ENCODE results near the gene MRPL49.
A peak's percentile ranks its signal among the peaks of the same experiment; 100 is the strongest.

Gene MRPL49

GRCh38 chr11:65121865-65122696, at the start of gene MRPL49, which contains the start of gene FAU:
TSS of gene MRPL49 (plus strand) at chr11:65122321. CDS start at chr11:65122347, 26 bp downstream.
TSS of gene FAU (minus strand) at chr11:65122134. CDS start at chr11:65121813, 321 bp downstream.
- peak; percentile 99 for DNase-seq

GRCh38 chr11:65072631-65072966, 49.5 kb upstream of the MRPL49 start:
- no peak for DNase-seq

- DNase-seq: no peak
Observed at GRCh38 chr11:65077451-65077850, 44.7 kb upstream of the MRPL49 start.

- DNase-seq: peak; percentile 66
Observed at GRCh38 chr11:65078151-65078550, 44.0 kb upstream of the MRPL49 start.

GRCh38 chr11:65078786-65079342, 43.3 kb upstream of the MRPL49 start:
- no peak for DNase-seq

GRCh38 chr11:65083134-65083833, 38.8 kb upstream of the MRPL49 start:
- no peak for DNase-seq

GRCh38 chr11:65083834-65084597, 38.1 kb upstream of the MRPL49 start, which contains the start of the genes CDCA5 and ZFPL1:
TSS of gene CDCA5 (minus strand) at chr11:65084040. CDS start at chr11:65083978, 62 bp downstream.
TSS of gene ZFPL1 (plus strand) at chr11:65084222. CDS start at chr11:65084699, 477 bp downstream.
- peak; percentile 96 for DNase-seq

GRCh38 chr11:65084598-65085375, 37.3 kb upstream of the MRPL49 start:
- DNase-seq: no peak

- DNase-seq: no peak
Observed at GRCh38 chr11:65085446-65085845, 36.7 kb upstream of the MRPL49 start.

- DNase-seq: no peak
Observed at GRCh38 chr11:65086809-65087208, 35.3 kb upstream of the MRPL49 start.

GRCh38 chr11:65087216-65087615, 34.9 kb upstream of the MRPL49 start:
- DNase-seq: no peak

- no peak for DNase-seq
Observed at GRCh38 chr11:65087827-65088226, 34.3 kb upstream of the MRPL49 start.

GRCh38 chr11:65089621-65090020, 32.5 kb upstream of the MRPL49 start:
- DNase-seq: no peak

GRCh38 chr11:65090628-65091027, 31.5 kb upstream of the MRPL49 start:
- no peak for DNase-seq

- DNase-seq: no peak
Observed at GRCh38 chr11:65095427-65095826, 26.7 kb upstream of the MRPL49 start.

- peak; percentile 87 for DNase-seq
Observed at GRCh38 chr11:65095974-65096806, 25.9 kb upstream of the MRPL49 start, which contains the start of gene VPS51. TSS of gene VPS51 (plus strand) at chr11:65096214. CDS start at chr11:65096251, 37 bp downstream.

- no peak for DNase-seq
Observed at GRCh38 chr11:65096926-65097325, 25.2 kb upstream of the MRPL49 start.

GRCh38 chr11:65100674-65101350, 21.3 kb upstream of the MRPL49 start:
- no peak for DNase-seq

GRCh38 chr11:65102142-65103095, 19.7 kb upstream of the MRPL49 start:
- no peak for DNase-seq
